GM12878 (cell line): Measurements from ENCODE around the gene NEMP2. TPM values are rescaled to one million over a fixed set of nuclear protein-coding genes. Genes with fewer than 3 reads are reported as not detected.

Experiments used
- BMI1 ChIP-seq: fragments of 450-650 bp; IDR thresholded peaks from 2 replicates; pipeline ENCODE4 v1.6.1; 2016; ENCODE audit warnings: mild to moderate bottlenecking, moderate library complexity, borderline replicate concordance
- CBX5 ChIP-seq: sonication (generic); IDR thresholded peaks from 2 replicates; pipeline ENCODE4 v1.6.1; 2016; ENCODE audit warnings: low read depth, moderate library complexity, mild to moderate bottlenecking, inconsistent platforms
- FOXK2 ChIP-seq: fragments of 450-650 bp; IDR thresholded peaks from 2 replicates; pipeline ENCODE4 v1.6.1; 2017; ENCODE audit warnings: mild to moderate bottlenecking, moderate library complexity
- HDGF ChIP-seq: fragments of 450-650 bp; IDR thresholded peaks from 2 replicates; pipeline ENCODE4 v1.6.1; 2016; ENCODE audit warnings: antibody characterized with exemption
- KAT2A ChIP-seq: conservative IDR thresholded peaks from 2 replicates; pipeline ENCODE4 v1.6.1; 2011; ENCODE audit warnings: low read depth, low read length; ENCODE audit not compliant: control insufficient read depth
- PML ChIP-seq: IDR thresholded peaks from 2 replicates; pipeline ENCODE4 v1.6.1; 2012; ENCODE audit warnings: low read length, inconsistent platforms
- POU2F2 ChIP-seq: IDR thresholded peaks from 3 replicates; pipeline ENCODE4 v1.6.1; 2011; ENCODE audit warnings: low read depth, mild to moderate bottlenecking, low read length, borderline replicate concordance
- RELA ChIP-seq: fragments of 450-650 bp; IDR thresholded peaks from 2 replicates; pipeline ENCODE4 v1.8.0; 2014; ENCODE audit warnings: borderline replicate concordance; ENCODE audit not compliant: partially characterized antibody
- TARDBP ChIP-seq: IDR thresholded peaks from 2 replicates; pipeline ENCODE4 v1.6.1; 2016; ENCODE audit warnings: borderline replicate concordance
- TCF12 ChIP-seq: IDR thresholded peaks from 2 replicates; pipeline ENCODE4 v1.6.1; 2011; ENCODE audit warnings: low read depth, mild to moderate bottlenecking, low read length
- ZNF207 ChIP-seq: fragments of 450-650 bp; IDR thresholded peaks from 2 replicates; pipeline ENCODE4 v1.6.1; 2014; ENCODE audit warnings: antibody characterized with exemption, mild to moderate bottlenecking, borderline replicate concordance
- polyA plus RNA-seq, 11 experiments: library from polyadenylated mRNA; depleted of rRNA in 4 of 11; unstranded in 6 of 11; stranded (reverse) in 5 of 11; fragments of >200 nt; fragmentation: Nextera tagmentation in 4 of 11; fragmentation: Illumina TruSeq in 1 of 11; extraction: Ambion mirVana in 4 of 11; extraction: Trizol in 1 of 11; gene quantifications; 1 replicate in 1 of 11; 2 replicates in 10 of 11; pipeline versions ENCODE4 v1.2.1 to v1.2.3, GENCODE V29; 2011 to 2016; ENCODE audit warnings: inconsistent platforms in 2 of 11, missing spikeins in 2 of 11, low read depth in 1 of 11
- total RNA-seq, 4 experiments: library from RNA; depleted of rRNA in 3 of 4; stranded (reverse); fragments of >200 nt in 3 of 4; fragmentation: Illumina TruSeq in 1 of 4; extraction: Trizol in 1 of 4; gene quantifications; 2 replicates each; pipeline versions ENCODE4 v1.2.1 to v1.2.3, GENCODE V29; 2013 to 2021
- TF ChIP-seq, protein P1 (sequence below): fragments of 450-650 bp; formaldehyde crosslinking; IDR thresholded peaks from 2 replicates; pipeline ENCODE4 v1.4.0; 2020; ENCODE audit warnings: mild to moderate bottlenecking, moderate library complexity
- TF ChIP-seq, protein P2 (sequence below): fragments of 450-650 bp; IDR thresholded peaks from 2 replicates; pipeline ENCODE4 v1.6.1; 2017; ENCODE audit warnings: mild to moderate bottlenecking
- TF ChIP-seq, protein P3 (sequence below): IDR thresholded peaks from 2 replicates; pipeline ENCODE4 v1.6.1; 2012; ENCODE audit warnings: low read length, inconsistent platforms
- TF ChIP-seq, protein P4 (sequence below): fragments of 150-350 bp; IDR thresholded peaks from 2 replicates; pipeline ENCODE4 v1.6.1; 2016; ENCODE audit warnings: low read depth, low read length
- TF ChIP-seq, protein P5 (sequence below): IDR thresholded peaks from 2 replicates; pipeline ENCODE4 v1.6.1; 2011; ENCODE audit warnings: low read depth, mild to moderate bottlenecking, low read length, moderate library complexity, borderline replicate concordance; ENCODE audit errors: extremely low read depth
- TF ChIP-seq, protein P6 (sequence below): fragments of 450-650 bp; IDR thresholded peaks from 2 replicates; pipeline ENCODE4 v1.6.1; 2017; ENCODE audit warnings: low read depth, mild to moderate bottlenecking, moderate library complexity

Gene NEMP2
- total and polyA plus RNA-seq, 10 of the 15 experiments (the other 5 are each of a cell fraction or from before 2014, with no cell fraction given), result 2.3 to 14.0 (median 8.1) TPM

DNA sequence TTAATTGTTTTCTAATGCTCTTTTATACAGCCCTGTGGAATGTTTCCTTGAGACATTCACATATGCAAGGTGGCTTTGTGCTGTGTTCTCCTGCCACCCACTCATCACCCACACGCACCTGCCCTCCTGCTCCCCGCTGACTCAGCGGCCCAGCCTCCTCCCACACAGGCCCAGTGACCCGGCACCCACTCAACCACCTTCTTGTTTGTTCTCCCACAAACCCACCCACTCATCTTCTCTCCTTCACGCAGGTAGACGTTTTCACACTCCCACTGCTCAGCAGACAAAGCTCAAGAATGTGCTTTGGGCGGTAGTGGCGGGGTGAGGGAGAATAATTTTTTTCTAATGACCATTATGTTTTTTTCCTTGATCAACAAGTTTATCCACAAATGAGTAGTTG is 28.6 kb upstream of the NEMP2 start (continued):
- TF ChIP-seq, protein P1, sequence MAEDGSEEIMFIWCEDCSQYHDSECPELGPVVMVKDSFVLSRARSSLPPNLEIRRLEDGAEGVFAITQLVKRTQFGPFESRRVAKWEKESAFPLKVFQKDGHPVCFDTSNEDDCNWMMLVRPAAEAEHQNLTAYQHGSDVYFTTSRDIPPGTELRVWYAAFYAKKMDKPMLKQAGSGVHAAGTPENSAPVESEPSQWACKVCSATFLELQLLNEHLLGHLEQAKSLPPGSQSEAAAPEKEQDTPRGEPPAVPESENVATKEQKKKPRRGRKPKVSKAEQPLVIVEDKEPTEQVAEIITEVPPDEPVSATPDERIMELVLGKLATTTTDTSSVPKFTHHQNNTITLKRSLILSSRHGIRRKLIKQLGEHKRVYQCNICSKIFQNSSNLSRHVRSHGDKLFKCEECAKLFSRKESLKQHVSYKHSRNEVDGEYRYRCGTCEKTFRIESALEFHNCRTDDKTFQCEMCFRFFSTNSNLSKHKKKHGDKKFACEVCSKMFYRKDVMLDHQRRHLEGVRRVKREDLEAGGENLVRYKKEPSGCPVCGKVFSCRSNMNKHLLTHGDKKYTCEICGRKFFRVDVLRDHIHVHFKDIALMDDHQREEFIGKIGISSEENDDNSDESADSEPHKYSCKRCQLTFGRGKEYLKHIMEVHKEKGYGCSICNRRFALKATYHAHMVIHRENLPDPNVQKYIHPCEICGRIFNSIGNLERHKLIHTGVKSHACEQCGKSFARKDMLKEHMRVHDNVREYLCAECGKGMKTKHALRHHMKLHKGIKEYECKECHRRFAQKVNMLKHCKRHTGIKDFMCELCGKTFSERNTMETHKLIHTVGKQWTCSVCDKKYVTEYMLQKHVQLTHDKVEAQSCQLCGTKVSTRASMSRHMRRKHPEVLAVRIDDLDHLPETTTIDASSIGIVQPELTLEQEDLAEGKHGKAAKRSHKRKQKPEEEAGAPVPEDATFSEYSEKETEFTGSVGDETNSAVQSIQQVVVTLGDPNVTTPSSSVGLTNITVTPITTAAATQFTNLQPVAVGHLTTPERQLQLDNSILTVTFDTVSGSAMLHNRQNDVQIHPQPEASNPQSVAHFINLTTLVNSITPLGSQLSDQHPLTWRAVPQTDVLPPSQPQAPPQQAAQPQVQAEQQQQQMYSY (CRISPR knock-in tag), result no peak
- TF ChIP-seq TARDBP (no peak), BMI1 (peak; percentile 68; the same call in 1 of the 2 replicates), POU2F2 (no peak), TCF12 (peak; percentile 84; the same call in 1 of the 2 replicates), ZNF207 (0 out of 2 replicates have a peak, but pooled peaks have one; percentile 37), RELA (no peak), PML (no peak), KAT2A (no peak), CBX5 (0 out of 2 replicates have a peak, but pooled peaks have one; percentile 26), FOXK2 (no peak), HDGF (peak; percentile 63; the same call in 1 of the 2 replicates)
- TF ChIP-seq, protein P2, sequence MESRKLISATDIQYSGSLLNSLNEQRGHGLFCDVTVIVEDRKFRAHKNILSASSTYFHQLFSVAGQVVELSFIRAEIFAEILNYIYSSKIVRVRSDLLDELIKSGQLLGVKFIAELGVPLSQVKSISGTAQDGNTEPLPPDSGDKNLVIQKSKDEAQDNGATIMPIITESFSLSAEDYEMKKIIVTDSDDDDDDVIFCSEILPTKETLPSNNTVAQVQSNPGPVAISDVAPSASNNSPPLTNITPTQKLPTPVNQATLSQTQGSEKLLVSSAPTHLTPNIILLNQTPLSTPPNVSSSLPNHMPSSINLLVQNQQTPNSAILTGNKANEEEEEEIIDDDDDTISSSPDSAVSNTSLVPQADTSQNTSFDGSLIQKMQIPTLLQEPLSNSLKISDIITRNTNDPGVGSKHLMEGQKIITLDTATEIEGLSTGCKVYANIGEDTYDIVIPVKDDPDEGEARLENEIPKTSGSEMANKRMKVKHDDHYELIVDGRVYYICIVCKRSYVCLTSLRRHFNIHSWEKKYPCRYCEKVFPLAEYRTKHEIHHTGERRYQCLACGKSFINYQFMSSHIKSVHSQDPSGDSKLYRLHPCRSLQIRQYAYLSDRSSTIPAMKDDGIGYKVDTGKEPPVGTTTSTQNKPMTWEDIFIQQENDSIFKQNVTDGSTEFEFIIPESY, result peak; percentile 100
- TF ChIP-seq, protein P3, sequence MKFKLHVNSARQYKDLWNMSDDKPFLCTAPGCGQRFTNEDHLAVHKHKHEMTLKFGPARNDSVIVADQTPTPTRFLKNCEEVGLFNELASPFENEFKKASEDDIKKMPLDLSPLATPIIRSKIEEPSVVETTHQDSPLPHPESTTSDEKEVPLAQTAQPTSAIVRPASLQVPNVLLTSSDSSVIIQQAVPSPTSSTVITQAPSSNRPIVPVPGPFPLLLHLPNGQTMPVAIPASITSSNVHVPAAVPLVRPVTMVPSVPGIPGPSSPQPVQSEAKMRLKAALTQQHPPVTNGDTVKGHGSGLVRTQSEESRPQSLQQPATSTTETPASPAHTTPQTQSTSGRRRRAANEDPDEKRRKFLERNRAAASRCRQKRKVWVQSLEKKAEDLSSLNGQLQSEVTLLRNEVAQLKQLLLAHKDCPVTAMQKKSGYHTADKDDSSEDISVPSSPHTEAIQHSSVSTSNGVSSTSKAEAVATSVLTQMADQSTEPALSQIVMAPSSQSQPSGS, result no peak
- TF ChIP-seq, protein P4, sequence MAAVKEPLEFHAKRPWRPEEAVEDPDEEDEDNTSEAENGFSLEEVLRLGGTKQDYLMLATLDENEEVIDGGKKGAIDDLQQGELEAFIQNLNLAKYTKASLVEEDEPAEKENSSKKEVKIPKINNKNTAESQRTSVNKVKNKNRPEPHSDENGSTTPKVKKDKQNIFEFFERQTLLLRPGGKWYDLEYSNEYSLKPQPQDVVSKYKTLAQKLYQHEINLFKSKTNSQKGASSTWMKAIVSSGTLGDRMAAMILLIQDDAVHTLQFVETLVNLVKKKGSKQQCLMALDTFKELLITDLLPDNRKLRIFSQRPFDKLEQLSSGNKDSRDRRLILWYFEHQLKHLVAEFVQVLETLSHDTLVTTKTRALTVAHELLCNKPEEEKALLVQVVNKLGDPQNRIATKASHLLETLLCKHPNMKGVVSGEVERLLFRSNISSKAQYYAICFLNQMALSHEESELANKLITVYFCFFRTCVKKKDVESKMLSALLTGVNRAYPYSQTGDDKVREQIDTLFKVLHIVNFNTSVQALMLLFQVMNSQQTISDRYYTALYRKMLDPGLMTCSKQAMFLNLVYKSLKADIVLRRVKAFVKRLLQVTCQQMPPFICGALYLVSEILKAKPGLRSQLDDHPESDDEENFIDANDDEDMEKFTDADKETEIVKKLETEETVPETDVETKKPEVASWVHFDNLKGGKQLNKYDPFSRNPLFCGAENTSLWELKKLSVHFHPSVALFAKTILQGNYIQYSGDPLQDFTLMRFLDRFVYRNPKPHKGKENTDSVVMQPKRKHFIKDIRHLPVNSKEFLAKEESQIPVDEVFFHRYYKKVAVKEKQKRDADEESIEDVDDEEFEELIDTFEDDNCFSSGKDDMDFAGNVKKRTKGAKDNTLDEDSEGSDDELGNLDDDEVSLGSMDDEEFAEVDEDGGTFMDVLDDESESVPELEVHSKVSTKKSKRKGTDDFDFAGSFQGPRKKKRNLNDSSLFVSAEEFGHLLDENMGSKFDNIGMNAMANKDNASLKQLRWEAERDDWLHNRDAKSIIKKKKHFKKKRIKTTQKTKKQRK, result no peak
- TF ChIP-seq, protein P5, sequence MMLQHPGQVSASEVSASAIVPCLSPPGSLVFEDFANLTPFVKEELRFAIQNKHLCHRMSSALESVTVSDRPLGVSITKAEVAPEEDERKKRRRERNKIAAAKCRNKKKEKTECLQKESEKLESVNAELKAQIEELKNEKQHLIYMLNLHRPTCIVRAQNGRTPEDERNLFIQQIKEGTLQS, result no peak
- TF ChIP-seq, protein P6, sequence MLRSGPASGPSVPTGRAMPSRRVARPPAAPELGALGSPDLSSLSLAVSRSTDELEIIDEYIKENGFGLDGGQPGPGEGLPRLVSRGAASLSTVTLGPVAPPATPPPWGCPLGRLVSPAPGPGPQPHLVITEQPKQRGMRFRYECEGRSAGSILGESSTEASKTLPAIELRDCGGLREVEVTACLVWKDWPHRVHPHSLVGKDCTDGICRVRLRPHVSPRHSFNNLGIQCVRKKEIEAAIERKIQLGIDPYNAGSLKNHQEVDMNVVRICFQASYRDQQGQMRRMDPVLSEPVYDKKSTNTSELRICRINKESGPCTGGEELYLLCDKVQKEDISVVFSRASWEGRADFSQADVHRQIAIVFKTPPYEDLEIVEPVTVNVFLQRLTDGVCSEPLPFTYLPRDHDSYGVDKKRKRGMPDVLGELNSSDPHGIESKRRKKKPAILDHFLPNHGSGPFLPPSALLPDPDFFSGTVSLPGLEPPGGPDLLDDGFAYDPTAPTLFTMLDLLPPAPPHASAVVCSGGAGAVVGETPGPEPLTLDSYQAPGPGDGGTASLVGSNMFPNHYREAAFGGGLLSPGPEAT, result peak; percentile 52; the same call in 1 of the 2 replicates
